Measurements from ENCODE around the gene CAMSAP2.

The CAMSAP2 gene, protein sequence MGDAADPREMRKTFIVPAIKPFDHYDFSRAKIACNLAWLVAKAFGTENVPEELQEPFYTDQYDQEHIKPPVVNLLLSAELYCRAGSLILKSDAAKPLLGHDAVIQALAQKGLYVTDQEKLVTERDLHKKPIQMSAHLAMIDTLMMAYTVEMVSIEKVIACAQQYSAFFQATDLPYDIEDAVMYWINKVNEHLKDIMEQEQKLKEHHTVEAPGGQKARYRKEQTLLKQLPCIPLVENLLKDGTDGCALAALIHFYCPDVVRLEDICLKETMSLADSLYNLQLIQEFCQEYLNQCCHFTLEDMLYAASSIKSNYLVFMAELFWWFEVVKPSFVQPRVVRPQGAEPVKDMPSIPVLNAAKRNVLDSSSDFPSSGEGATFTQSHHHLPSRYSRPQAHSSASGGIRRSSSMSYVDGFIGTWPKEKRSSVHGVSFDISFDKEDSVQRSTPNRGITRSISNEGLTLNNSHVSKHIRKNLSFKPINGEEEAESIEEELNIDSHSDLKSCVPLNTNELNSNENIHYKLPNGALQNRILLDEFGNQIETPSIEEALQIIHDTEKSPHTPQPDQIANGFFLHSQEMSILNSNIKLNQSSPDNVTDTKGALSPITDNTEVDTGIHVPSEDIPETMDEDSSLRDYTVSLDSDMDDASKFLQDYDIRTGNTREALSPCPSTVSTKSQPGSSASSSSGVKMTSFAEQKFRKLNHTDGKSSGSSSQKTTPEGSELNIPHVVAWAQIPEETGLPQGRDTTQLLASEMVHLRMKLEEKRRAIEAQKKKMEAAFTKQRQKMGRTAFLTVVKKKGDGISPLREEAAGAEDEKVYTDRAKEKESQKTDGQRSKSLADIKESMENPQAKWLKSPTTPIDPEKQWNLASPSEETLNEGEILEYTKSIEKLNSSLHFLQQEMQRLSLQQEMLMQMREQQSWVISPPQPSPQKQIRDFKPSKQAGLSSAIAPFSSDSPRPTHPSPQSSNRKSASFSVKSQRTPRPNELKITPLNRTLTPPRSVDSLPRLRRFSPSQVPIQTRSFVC (N-terminal part only)

DNA sequence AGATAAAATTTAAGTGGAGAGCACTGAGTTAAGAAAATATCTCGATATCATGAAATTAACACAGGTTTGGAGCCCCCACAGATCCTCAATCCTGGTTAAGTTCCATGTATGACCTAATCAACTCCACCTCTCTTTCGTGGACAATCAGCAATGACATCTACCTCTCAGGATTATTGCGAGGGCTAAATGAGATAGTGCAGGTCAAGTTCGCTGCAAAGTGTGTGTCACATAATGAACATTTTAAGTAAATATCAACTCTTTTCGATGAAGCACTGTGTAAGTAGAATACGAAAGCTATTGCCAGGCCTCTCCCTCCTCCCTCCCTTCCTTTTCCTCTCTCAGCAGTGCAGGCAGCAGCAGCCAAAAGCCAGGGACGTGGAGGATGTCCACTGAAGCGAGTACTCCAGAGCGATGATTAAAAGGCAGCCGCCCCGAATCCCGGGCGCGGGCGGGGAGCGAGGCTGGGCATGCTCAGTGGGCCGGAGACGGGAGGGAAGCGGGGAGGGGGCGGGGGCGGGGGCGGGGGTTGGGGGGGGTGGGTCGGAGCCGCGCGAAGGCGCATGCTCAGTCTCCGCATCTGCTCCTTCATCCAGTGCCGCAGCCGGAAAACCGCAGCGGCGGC, at the start of gene CAMSAP2:
TSS of gene CAMSAP2 (plus strand) at position 567 of the 622 bp plus-strand sequence. CDS start 935 bp downstream, outside the sequence.
- DNase-seq: peak; percentile 70 to 75

DNA sequence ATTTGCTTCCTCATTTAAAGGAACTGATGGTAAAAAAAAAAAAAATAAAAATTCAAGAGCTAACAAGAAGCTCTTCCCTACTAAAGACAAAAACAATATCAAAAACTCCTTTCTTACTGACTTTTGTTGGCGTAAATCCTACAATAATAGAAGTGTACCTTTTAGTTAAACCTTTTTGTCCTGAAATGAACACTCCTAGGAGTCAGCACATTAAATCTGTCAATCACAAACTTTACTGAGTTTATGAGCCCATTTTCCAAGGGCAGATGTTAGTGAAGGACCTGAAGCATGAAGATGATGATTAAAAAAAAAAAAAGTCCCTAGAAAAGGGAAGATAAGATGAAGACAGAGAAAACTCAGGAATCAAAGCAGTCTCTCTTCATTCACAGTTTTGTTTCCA, 46.4 kb upstream of the CAMSAP2 start:
- no peak for DNase-seq

DNA sequence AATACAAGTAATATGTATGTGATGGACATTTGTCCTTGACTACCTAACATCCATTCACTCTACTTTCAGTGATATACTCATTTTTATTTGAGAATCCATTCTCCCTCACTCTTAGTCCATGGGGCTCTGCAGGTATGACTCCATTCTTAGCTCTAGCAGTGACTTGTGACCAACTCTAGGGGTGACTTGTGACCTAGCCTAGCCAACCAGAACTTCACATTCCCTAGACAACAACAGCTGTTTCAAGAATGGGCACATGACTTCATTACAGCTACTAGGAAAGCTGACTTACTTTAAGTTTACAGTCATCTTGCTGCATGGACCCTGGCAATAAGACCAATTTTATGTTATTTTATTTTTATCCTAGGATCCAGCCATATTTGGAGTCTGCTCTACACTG, 45.4 kb upstream of the CAMSAP2 start:
- no peak for DNase-seq

DNA sequence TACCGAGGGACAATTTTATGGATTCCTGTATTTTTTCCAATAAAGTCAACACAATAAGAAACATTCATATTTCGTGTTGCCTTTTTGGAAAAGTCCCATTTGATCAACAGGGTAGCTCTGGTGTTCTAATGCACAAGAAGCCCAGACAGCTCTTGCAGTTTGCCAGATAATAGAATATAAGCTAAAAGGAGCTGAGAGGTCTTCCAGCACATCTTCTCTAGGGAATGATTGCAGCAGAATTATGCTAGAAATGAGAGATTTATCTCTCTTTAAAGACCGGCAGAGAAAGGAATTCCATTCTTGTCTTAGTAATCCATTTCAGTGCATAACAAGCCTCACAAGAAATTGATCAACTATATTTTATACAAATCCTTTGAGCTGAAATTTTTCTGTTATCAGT, 44.0 kb upstream of the CAMSAP2 start:
- no peak for DNase-seq

DNA sequence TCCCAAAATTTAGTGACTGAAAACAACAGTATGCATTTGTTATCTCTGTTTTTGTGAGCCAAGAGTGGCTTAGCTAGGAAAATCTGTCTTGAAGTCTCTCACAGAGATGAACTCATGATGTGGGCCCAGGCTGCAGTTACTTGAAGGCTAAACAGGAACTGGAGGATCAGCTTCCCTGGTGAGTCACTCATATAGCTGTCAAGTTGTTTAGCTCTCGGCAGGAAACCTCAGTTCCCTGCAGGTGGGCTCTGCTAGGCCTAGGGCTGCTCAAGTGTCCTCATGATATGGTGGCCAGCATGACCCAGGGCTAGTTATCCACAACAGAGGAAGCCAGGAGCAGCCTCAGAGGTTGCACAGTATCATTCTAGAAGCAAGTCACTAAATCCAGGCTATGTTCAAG, 38.8 kb upstream of the CAMSAP2 start:
- DNase-seq: no peak

DNA sequence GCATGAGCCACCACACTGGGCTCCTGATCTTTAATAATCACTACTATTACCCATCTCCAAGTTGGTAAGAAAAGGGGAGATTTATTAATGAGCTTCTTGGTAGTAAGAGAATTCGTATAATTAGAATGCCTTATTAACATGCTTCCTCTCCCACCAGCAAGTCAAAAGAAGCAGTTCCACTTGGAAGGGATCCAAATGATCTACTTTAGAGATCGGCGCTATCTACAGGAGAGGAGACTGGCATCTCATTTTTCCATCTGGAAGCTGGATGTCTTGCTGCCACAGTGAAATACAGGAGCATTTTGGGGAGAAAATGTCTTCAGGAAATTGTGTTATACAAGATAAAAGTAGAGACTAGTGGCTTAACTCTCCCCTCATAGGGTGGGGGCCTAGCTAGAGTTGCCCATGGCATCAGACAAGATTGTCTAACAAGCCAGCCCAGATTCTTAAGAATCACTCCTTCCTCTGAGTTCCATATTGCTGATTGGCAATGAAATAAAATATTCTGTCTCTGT, 33.6 kb upstream of the CAMSAP2 start:
- DNase-seq: no peak

DNA sequence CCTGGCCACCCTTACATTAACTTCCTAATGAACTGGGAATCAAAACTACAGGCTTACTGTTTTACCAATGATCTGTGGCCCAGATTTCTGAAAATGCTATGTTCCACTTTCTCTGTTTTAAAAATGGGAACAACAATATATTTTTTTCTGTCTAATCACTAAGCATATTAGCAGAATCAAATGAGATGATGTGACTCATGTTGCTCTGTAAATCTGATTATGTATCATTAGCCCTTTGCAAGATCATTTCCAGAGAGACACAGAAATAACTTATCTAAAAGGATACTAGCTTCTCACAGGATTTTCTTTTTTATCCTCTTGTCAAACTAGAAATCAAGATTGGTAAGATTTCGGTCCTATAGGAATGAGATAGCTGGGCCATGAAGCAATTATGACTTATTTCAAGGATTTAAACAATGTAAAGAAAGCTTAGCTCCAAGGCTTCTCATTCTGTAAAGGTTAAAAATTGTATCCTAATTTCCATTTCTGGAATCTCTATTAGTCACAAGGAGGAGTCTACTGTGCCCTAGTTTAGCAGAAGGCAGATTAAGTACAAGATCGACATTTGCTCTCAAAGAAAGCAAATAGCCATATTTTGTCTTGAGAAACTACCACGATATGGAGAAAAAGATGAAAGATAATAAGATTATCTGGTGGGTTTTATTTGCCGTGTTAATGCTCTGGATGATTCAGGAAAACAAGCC, 32.4 kb upstream of the CAMSAP2 start:
- no peak for DNase-seq

DNA sequence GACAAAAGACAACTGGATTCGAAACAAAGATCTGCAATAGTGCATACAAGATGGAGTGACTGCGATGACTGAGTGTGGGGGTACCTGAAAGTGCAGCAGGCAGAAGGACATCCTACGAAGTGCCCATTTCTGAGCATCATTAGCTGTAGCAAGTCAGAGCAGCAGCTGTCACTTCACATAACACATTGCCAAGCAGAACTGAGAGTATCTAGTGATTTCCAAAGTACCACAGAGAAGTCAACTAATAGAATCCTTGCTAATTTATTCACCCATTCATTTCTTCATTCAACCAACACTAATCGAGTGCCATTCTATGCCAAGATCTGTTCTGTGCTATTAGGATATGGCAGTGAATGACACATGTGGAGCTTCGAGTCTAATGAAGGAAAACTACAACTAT, 31.6 kb upstream of the CAMSAP2 start:
- DNase-seq: no peak

DNA sequence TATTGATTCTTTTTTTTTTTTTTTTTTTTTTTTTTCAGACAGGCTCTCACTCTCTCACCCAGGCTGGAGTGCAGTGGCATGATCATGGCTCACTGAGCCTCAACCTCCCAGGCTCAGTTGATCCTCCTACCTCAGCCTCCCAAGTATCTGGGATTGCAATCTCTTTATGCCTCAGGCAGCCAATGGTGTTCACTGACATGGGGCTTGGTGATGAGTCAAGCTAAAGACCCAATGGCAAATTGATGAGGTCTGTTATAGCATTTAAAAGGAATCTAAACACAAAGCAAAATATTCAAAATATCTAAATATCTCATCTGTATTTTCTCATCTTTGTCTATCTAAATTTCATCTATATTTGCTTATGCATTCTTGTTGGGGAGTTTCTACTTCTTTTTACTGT, 30.5 kb upstream of the CAMSAP2 start:
- no peak for DNase-seq

DNA sequence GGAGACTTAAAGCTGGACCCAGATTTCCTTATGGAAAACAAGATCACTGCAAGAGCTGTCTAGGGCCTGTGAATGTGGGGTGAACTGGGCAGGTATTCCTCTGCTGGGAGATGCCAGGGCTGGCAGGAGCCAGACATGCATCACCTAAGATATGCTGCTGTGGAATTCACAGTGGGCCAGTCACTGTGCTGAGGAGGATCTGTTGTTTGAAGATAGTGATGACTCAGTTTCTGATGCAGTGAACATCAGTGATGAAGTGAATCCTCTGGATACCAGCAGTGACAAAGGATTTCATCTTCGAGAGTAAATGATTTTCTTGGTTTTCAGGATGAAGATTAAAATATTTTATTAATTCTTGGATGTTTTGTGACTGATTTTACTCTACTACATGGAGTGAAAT, 29.9 kb upstream of the CAMSAP2 start:
- DNase-seq: no peak

DNA sequence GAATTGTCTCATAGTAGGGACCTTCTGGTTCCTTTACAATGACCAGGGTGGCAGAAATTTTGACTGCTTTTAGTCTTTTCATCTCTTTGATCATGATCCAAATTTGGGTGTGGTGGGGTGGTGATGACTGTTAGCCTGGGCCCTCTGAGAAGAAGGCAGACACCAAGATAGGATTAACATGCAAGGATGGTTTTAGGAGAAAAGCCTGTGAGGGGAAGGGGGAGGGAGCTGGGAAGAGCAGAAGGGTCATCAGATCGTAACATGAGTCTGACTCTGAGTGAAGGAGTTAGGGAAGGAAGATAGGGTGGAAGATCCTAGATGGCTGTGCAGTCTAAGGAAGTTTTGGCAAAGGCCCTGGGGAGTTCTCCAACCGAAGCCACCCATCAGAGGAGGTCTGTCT, 28.5 kb upstream of the CAMSAP2 start:
- DNase-seq: no peak

DNA sequence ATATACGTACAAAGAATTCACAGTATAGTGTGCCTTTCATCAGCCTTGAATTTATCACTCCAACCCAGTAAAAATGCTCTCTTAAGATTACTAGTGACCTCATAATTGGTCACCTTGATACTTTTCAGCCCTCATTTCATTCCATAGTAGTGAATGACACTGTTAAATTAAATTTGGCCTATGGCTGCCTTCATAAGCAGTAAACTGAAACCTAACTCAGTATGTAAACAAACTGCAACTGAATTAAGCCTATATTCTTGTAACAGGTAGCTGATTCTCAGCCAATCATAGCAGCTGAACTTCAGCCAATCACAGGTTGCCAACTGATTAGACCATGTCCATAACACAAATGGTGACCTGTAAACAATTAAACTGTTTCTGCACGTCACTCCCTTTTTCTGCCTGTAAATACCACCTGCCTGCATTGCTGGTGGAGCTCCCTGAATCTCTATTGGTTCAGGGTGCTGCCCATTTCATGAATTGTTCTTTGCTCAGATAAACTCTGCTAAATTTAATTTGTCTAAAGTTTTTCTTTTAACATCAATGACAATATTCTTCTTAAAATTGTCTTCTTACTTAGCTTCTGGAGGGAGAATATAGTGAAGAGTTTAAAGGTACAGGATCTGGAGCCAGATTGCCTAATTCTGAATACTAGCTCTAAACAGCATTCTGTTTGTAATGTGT, 24.0 kb upstream of the CAMSAP2 start:
- DNase-seq: no peak

DNA sequence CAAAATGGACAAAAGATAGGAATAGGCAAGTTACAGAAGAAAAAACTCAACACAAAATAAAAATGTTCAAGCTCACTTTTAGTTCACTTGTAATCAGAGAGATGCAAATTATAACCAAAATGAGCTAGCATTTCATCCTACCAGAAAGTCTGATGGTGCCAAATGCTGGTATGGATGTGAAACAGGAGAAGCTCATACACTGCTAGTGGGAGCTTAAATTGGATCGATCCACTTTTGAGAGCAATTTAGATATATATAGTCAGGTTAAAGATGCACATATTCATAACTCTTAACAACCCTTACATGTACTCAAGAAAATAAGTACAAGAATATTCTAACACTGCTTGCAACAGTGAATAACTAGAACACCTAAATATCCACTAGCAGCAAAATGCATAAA, 18.5 kb upstream of the CAMSAP2 start:
- DNase-seq: no peak

DNA sequence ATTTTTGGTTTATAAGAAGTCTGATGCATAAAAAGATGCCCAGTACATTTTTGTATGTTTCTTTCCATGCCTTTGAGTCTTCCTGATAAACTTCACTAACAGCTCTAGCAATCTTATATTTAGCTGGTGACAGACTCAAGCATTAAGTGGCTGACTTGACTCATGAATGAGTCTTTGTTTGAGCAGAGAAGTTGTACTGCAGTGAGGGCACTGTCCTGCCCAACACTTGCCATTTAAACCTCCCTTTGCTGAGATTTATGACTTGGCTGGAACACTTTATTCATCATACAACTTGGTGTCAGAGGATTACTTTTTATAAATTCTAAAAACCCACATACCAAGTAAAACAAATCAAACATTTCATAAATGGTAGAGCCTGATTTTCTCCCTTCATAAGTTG, 14.6 kb upstream of the CAMSAP2 start:
- no peak for DNase-seq

DNA sequence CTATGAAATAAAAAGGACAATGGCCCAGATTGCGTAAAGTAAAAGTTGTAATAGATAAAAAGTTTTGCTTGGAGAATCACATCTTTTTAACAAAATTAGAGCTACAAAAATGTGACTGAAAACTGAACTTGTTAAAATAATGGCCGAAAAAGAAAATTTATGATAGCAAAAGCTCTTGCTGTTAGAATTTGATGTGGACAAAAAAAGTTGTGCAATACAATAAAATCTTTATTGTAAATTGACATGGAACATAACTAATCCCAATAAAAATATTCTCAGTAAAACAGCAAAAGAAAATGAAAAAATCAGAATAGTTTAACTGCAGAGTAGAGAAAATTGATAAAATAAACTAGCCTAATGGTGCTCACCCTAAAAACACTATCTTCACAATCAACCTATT, 11.4 kb upstream of the CAMSAP2 start:
- DNase-seq: no peak

DNA sequence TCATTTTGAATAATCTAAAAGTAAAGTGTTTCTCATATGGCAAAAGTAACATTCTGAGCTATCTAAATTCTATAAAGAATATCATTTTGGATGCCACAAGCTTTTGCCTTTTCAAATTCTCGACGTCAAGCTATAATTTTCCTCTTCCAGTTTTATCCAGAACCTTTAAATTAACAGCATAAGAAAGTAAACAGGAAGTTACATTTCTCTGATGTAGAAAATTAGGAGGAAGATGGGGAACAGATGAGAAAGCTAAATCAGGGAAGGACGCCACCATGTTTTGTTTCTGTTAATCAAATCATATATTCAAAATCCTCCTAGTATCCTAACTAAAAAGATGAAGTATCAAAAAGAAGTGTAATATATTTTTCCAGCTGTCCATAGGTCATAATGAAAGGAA, 8.8 kb upstream of the CAMSAP2 start:
- no peak for DNase-seq

DNA sequence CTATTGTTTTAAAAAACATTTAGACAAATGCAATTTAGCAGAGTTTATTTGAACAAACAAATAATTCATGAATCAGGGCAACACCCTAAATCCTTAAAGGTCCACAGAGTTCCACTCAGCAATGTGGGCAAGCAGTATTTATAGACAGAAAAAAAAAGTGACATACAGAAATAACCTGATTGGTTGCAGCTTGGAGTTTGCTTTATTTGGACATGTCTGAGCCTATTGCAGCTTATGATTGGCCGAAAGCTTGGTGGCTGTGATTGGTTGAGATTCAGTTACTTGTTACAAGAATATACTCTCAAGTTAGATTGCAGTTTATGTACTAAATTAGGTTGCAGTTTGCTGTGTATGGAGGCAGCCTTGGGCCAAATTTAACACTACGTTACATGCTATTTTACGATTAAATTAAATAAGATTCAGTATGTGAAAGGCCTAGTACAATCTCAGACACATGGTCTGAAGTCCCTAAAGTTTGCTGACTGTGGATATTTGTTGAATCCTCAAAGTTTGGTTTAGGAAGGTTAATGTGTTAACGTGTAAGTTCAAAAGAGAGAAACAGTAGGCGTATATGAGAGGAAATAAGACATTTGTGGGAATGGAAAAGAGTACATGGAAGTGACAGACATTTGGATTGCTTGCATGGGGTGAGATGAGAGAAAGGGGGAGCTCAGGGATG, 6.9 kb upstream of the CAMSAP2 start:
- DNase-seq: no peak

DNA sequence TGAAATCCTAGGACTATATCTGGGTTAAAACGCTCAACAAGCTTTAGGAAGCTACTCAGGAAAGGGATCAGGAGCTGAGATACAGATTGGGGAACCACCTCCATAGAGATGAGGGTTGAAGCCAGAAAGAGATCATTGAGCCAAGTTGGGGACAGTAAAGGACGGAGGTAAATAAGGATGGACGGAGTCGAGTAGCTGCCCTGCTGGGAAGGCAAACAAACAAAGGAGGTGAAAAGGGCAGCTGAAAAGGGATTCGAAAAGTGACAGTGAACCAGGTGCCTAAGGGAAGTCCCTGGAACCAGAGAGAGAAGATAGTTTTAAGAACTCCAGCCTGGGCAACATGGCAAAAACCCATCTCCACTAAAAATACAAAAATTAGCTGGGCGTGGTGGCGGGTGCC, 6.3 kb upstream of the CAMSAP2 start:
- DNase-seq: no peak

DNA sequence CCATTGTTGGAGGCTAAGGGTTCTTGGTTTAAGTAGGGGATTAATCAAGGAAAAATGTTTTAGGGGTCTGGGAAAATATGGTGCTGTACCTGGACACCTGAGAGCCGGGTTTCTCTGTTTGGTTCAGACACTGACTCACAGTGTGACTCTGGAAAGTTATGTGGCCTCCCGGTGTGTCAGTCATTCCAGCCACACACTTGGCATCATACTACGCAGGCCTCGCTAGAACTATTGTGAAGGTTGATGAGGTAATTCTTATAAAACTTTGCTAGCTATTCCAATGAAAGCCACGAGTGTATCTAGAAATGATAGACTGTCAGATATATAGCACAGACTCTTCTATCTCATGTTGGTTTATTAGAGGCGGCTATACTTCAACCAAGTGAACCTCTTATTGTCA, 4.8 kb upstream of the CAMSAP2 start:
- peak; percentile 45 to 60 for DNase-seq

DNA sequence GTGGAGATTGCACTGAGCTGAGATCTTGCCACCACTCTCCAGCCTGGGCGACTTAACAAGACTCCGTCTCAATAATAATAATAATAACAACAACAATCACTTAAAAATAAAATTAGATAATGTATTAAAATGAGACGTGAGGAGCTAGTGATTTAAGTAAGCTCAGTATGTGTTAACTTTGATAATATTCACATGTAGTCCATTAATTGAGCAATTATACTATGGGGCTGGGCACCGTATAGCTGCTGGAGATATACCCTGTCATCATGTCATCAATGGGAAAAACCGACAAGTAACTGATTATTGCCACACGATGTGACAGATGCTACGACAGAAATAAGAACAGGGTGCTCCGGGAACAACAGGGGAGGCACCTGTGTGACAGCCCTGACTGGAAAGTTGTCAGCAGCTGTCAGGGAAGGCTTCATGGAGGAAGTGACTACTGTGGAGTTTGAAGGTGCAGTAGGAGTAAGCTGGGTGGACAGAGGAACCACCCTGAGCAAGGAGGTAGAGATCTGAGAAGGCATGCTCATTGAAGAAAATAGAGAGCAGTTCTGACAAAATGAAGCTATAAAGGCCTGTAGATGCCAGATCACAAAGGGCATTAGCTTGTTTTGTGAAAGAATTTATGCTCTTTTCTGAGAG, 924 bp upstream of the CAMSAP2 start:
- no peak for DNase-seq

Measured in activated CD4-positive, alpha-beta T cell treated with anti-CD3 and anti-CD28 coated beads, Interleukin-2, amount 50 U/mL, for 48 hours (primary cell).